OCI-LY3 (cell line): ENCODE results near the gene IGF2.

Experiments
- EZH2phosphoT487 ChIP-seq: fragments of 200-600 bp; shearing (Covaris generic); IDR thresholded peaks from 2 replicates; pipeline ENCODE4 v1.6.1; 2018; ENCODE audit warnings: antibody characterized with exemption, mixed run types, low read depth
- TF ChIP-seq, protein P1 (sequence below): fragments of 200-600, 300-600 bp; sonication (generic); IDR thresholded peaks from 2 replicates; pipeline ENCODE4 v1.5.1; 2014; ENCODE audit warnings: antibody characterized with exemption, low read length, low read depth

DNA sequence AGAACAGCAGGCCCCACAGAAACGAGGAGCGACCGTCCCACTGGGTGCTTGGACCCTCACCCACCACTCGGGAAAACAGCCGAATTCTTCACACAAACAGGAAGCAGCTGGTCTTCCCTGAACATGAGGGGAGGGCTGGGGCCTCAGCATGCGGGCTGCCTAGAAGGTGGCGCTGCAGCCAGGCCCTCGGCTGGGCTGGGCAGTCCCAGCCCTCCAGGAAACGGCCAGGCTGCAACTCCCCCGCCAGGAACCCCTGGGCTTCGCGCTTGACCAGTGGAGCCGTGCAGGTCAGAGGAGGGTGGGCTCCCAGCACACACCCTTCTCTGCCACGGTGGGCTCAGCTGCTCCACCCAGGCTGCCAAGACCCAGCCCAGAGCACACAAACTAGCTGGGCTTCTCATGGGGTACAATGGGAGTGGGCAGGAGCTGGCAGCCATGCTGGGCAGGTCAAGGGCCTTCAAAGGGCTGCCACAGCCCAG, 29.6 kb downstream of the IGF2 start:
- TF ChIP-seq, protein P1, sequence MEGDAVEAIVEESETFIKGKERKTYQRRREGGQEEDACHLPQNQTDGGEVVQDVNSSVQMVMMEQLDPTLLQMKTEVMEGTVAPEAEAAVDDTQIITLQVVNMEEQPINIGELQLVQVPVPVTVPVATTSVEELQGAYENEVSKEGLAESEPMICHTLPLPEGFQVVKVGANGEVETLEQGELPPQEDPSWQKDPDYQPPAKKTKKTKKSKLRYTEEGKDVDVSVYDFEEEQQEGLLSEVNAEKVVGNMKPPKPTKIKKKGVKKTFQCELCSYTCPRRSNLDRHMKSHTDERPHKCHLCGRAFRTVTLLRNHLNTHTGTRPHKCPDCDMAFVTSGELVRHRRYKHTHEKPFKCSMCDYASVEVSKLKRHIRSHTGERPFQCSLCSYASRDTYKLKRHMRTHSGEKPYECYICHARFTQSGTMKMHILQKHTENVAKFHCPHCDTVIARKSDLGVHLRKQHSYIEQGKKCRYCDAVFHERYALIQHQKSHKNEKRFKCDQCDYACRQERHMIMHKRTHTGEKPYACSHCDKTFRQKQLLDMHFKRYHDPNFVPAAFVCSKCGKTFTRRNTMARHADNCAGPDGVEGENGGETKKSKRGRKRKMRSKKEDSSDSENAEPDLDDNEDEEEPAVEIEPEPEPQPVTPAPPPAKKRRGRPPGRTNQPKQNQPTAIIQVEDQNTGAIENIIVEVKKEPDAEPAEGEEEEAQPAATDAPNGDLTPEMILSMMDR, result no peak
- no peak for TF ChIP-seq EZH2phosphoT487
